Smooth muscle cell (in vitro differentiated cells): ENCODE data around the gene NR2F1. TPM values are rescaled to one million over a fixed set of nuclear protein-coding genes. Genes with fewer than 3 reads are reported as not detected.

Experiments
- DNase-seq: peaks from one replicate; lab custom pipeline; 2025; ENCODE audit not compliant: unreplicated experiment; lab: John Stamatoyannopoulos, UW
- H2AFZ ChIP-seq: fragments of 200-600 bp; sonication (generic); 2 replicates; pipeline ENCODE4 v1.6.0; 2016; ENCODE audit warnings: antibody characterized with exemption, low read depth, mild to moderate bottlenecking
- H3F3A ChIP-seq: fragments of 200-600 bp; sonication (generic); 2 replicates; pipeline ENCODE4 v1.6.0; 2017; ENCODE audit warnings: antibody characterized with exemption, low read depth
- H3K27ac ChIP-seq: fragments of 200-600 bp; sonication (generic); 2 replicates; pipeline ENCODE4 v1.5.1; 2016; ENCODE audit warnings: low read depth, mild to moderate bottlenecking
- H3K27me3 ChIP-seq: fragments of 200-600 bp; sonication (generic); 2 replicates; pipeline ENCODE4 v1.6.1; 2016; ENCODE audit warnings: low read depth, mild to moderate bottlenecking
- H3K36me3 ChIP-seq: fragments of 200-600 bp; sonication (generic); 2 replicates; pipeline ENCODE4 v1.5.1; 2016; ENCODE audit warnings: low read depth
- H3K4me1 ChIP-seq: fragments of 200-600 bp; sonication (generic); 2 replicates; pipeline ENCODE4 v1.5.1; 2016; ENCODE audit warnings: low read depth
- H3K4me2 ChIP-seq: fragments of 200-600 bp; sonication (generic); 2 replicates; pipeline ENCODE4 v1.6.0; 2016; ENCODE audit warnings: mild to moderate bottlenecking
- H3K4me3 ChIP-seq: fragments of 200-600 bp; sonication (generic); 2 replicates; pipeline ENCODE4 v1.5.1; 2016; ENCODE audit warnings: mild to moderate bottlenecking
- H3K79me2 ChIP-seq: fragments of 200-600 bp; sonication (generic); 2 replicates; pipeline ENCODE4 v1.6.0; 2016; ENCODE audit warnings: low read depth, mild to moderate bottlenecking
- H3K9ac ChIP-seq: fragments of 200-600 bp; sonication (generic); 2 replicates; pipeline ENCODE4 v1.6.0; 2016; ENCODE audit warnings: low read depth
- H3K9me3 ChIP-seq: fragments of 200-600 bp; sonication (generic); replicated peaks from 2 replicates; pipeline ENCODE4 v1.5.1; 2016; ENCODE audit warnings: low read depth
- H4K20me1 ChIP-seq: fragments of 200-600 bp; sonication (generic); 2 replicates; pipeline ENCODE4 v1.6.0; 2016; ENCODE audit warnings: low read depth
- CTCF ChIP-seq: fragments of 200-600 bp; sonication (generic); IDR thresholded peaks from 2 replicates; pipeline ENCODE4 v1.5.1; 2017; ENCODE audit warnings: borderline replicate concordance, mild to moderate bottlenecking, antibody characterized with exemption; ENCODE audit not compliant: insufficient read depth, poor library complexity, severe bottlenecking
- WGBS: methylation state at CpG from one replicate; pipeline ENCODE4 v1.1.7; 2016; ENCODE audit warnings: low lambda C conversion rate; 5-methylcytosine and 5-hydroxymethylcytosine counted together
- polyA plus RNA-seq: library from polyadenylated mRNA; unstranded; fragments of >200 nt; fragmentation: Nextera tagmentation; extraction: Ambion mirVana; gene quantifications from 2 replicates; pipeline ENCODE4 v1.2.1, GENCODE V29; 2016
- total RNA-seq: library from RNA; depleted of rRNA; stranded (reverse); fragments of >200 nt; gene quantifications from 2 replicates; pipeline ENCODE4 v1.2.3, GENCODE V29; 2014

Gene NR2F1
- total and polyA plus RNA-seq, 2 experiments from 2014 or later: 6.0 to 8.2 TPM

GRCh38 chr5:93580927-93581445 lies 2.0 kb upstream of the NR2F1 start, which contains the start of gene NR2F1-AS1:
TSS of gene NR2F1-AS1 (minus strand) at chr5:93581219.
- Histone ChIP-seq H3K9me3 (no peaks in the 10 kb centered on the region), H3K9ac (peak within 1 kb of the TSS; percentile 36), H3K4me1 (peaks cover 37% of the 10 kb centered on the region), H4K20me1 (peaks cover 12% of the 10 kb centered on the region), H3K27me3 (peaks cover 55% of the 10 kb centered on the region), H3K4me2 (peak within 1 kb of the TSS; percentile 98), H3F3A (peaks cover 6% of the 10 kb centered on the region), H3K4me3 (peak within 1 kb of the TSS; percentile 79), H3K79me2 (no peaks in the 10 kb centered on the region), H3K27ac (peak within 1 kb of the TSS; percentile 13), H3K36me3 (no peaks in the 10 kb centered on the region), H2AFZ (peak within 1 kb of the TSS; percentile 95)
- TF ChIP-seq CTCF: no peak
- 1% methylated on average over 41 of the region's 41 CpGs for WGBS
- DNase-seq: no peak

- Histone ChIP-seq H4K20me1 (peaks cover 16% of the 10 kb centered on the region), H3K4me1 (peaks cover 36% of the 10 kb centered on the region), H3K9ac (no peak overlapping the region), H3K36me3 (no peaks in the 10 kb centered on the region), H3K9me3 (no peaks in the 10 kb centered on the region), H3K79me2 (no peaks in the 10 kb centered on the region), H2AFZ (peak overlapping the region; percentile 62), H3K27ac (peak overlapping the region; percentile 13), H3K27me3 (peaks cover 55% of the 10 kb centered on the region), H3K4me2 (peak overlapping the region; percentile 97), H3K4me3 (peak overlapping the region; percentile 79), H3F3A (peaks cover 6% of the 10 kb centered on the region)
- no peak for TF ChIP-seq CTCF
- 8% methylated on average over 2 of the region's 2 CpGs for WGBS
- no peak for DNase-seq
Measured at GRCh38 chr5:93582167-93582462, 907 bp upstream of the NR2F1 start.

DNA sequence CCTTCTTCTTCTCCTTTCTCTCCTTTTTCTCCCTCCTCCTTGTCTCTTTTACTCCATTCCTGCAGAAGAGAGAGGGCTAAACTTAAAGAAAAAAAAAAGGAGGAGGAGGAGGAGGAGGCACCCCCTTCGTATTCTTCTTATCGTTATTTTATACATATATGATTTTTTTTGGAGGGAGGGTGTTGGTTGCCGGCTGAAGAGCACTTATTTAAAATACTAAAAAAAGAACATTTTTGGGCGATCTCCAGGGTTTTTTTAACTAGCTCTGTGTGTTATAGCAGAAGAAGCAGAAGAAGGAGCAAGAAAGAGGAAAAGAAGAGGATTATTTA lies 381 bp downstream of the NR2F1 start:
- H3K4me2 ChIP-seq: peak overlapping the region; percentile 97
- peaks cover 53% of the 10 kb centered on the region for H3K27me3 ChIP-seq
- H3K79me2 ChIP-seq: no peaks in the 10 kb centered on the region
- peak overlapping the region; percentile 79 for H3K4me3 ChIP-seq
- 4% methylated on average over 4 of the region's 4 CpGs for WGBS
- no peak for TF ChIP-seq CTCF
- peak overlapping the region; percentile 51 for H3K27ac ChIP-seq
- peak overlapping the region; percentile 84 for H2AFZ ChIP-seq
- peaks cover 33% of the 10 kb centered on the region for H3K4me1 ChIP-seq
- peak overlapping the region; percentile 48 for H3K9ac ChIP-seq
- H3K9me3 ChIP-seq: no peaks in the 10 kb centered on the region
- H3K36me3 ChIP-seq: no peaks in the 10 kb centered on the region
- no peak for DNase-seq
- peaks cover 6% of the 10 kb centered on the region for H3F3A ChIP-seq
- peaks cover 27% of the 10 kb centered on the region for H4K20me1 ChIP-seq

GRCh38 chr5:93583768-93584595 lies 960 bp downstream of the NR2F1 start:
- Histone ChIP-seq H3K9ac (peak overlapping the region; percentile 48), H3K4me2 (peak overlapping the region; percentile 97), H3K36me3 (no peaks in the 10 kb centered on the region), H3F3A (peaks cover 6% of the 10 kb centered on the region), H2AFZ (peak overlapping the region; percentile 84), H3K27ac (peak overlapping the region; percentile 51), H4K20me1 (peaks cover 31% of the 10 kb centered on the region), H3K4me3 (peak overlapping the region; percentile 79), H3K79me2 (no peaks in the 10 kb centered on the region), H3K4me1 (peaks cover 28% of the 10 kb centered on the region), H3K27me3 (peaks cover 53% of the 10 kb centered on the region), H3K9me3 (no peaks in the 10 kb centered on the region)
- DNase-seq: no peak
- 1% methylated on average over 42 of the region's 110 CpGs for WGBS
- no peak for TF ChIP-seq CTCF
